Tibial nerve (tissue), 4 donors: Measurements from ENCODE around the gene PLXNB2. TPM values are rescaled to one million over a fixed set of nuclear protein-coding genes. Genes with fewer than 3 reads are reported as not detected.
"Not testable (repeated sequence)": the region's sequence is repeated elsewhere in the genome, so short reads cannot be mapped to it uniquely, and the experiment has no call there.

Experiments
- DNase-seq, 2 donors: peaks; one replicate each; pipeline ENCODE4 v3.0.0-alpha.2; 2019; ENCODE audit warnings: low spot score in 2 of 2
- H3K27ac ChIP-seq, 4 donors: fragments of 200-600 bp; sonication (generic) in 3 of 4; one replicate each; pipeline ENCODE4 v1.5.1; 2017 to 2019; ENCODE audit warnings: mild to moderate bottlenecking in 1 of 4
- H3K27me3 ChIP-seq, 2 donors: fragments of 200-600 bp; sonication (generic) in 1 of 2; one replicate each; pipeline versions ENCODE4 v1.5.1 to v1.6.0; 2017 to 2019
- H3K36me3 ChIP-seq, 3 donors: fragments of 200-600 bp; sonication (generic); one replicate each; pipeline ENCODE4 v1.5.1; 2018 to 2019
- H3K4me1 ChIP-seq, 4 donors: fragments of 200-600 bp; sonication (generic) in 3 of 4; one replicate each; pipeline ENCODE4 v1.5.1; 2017 to 2019
- H3K4me3 ChIP-seq, 4 donors: fragments of 200-600 bp; sonication (generic) in 3 of 4; one replicate each; pipeline ENCODE4 v1.5.1; 2017 to 2019; ENCODE audit warnings: mild to moderate bottlenecking in 1 of 4, moderate library complexity in 1 of 4
- H3K9me3 ChIP-seq, 4 donors: fragments of 200-600 bp; sonication (generic) in 3 of 4; one replicate each; pipeline ENCODE4 v1.5.1; 2017 to 2019
- EP300 ChIP-seq, 2 donors: sonication (generic); formaldehyde crosslinking; IDR thresholded peaks; one replicate each; pipeline ENCODE4 v1.6.1; 2017; ENCODE audit warnings: antibody characterized with exemption in 2 of 2, mild to moderate bottlenecking in 1 of 2
- POLR2A ChIP-seq, 2 donors: fragments of 450-650 bp; IDR thresholded peaks; one replicate each; pipeline ENCODE4 v1.6.1; 2017; ENCODE audit warnings: antibody characterized with exemption in 2 of 2, mild to moderate bottlenecking in 2 of 2, moderate library complexity in 2 of 2
- WGBS, 2 donors: methylation state at CpG; one replicate each; pipeline ENCODE4 v1.1.5; 2018; 5-methylcytosine and 5-hydroxymethylcytosine counted together
- total RNA-seq, 4 donors: library from RNA; depleted of rRNA; stranded (reverse); fragments of >200 nt; gene quantifications; one replicate each; pipeline ENCODE4 v1.1.0, GENCODE V29; 2016
- TF ChIP-seq, protein P1 (sequence below), 5 experiments: fragments of 200-600 bp in 3 of 5; fragments of 450-650 bp in 2 of 5; sonication (generic) in 3 of 5; IDR thresholded peaks; one replicate each; pipeline ENCODE4 v1.5.1; 2016 to 2019; ENCODE audit warnings: antibody characterized with exemption in 5 of 5, mild to moderate bottlenecking in 3 of 5, moderate library complexity in 2 of 5

PLXNB2 gene
- total RNA-seq, 4 donors from 2014 or later, result 135 to 193 (median 165) TPM

GRCh38 chr22:50275181-50276055 is 32.0 kb downstream of the PLXNB2 start:
- DNase-seq, result no peak
- TF ChIP-seq POLR2A (IDR thresholded peaks at IDR 0.05), result no peak
- TF ChIP-seq, protein P1, sequence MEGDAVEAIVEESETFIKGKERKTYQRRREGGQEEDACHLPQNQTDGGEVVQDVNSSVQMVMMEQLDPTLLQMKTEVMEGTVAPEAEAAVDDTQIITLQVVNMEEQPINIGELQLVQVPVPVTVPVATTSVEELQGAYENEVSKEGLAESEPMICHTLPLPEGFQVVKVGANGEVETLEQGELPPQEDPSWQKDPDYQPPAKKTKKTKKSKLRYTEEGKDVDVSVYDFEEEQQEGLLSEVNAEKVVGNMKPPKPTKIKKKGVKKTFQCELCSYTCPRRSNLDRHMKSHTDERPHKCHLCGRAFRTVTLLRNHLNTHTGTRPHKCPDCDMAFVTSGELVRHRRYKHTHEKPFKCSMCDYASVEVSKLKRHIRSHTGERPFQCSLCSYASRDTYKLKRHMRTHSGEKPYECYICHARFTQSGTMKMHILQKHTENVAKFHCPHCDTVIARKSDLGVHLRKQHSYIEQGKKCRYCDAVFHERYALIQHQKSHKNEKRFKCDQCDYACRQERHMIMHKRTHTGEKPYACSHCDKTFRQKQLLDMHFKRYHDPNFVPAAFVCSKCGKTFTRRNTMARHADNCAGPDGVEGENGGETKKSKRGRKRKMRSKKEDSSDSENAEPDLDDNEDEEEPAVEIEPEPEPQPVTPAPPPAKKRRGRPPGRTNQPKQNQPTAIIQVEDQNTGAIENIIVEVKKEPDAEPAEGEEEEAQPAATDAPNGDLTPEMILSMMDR (IDR thresholded peaks at IDR 0.05), result no peak
- no peak for TF ChIP-seq EP300 (IDR thresholded peaks at IDR 0.05)
- WGBS, 2 donors, result 68 to 70% methylated on average over 27 to 37 of the region's 43 CpGs
- Histone ChIP-seq H3K27me3 (peaks cover 0 to 7% of the 10 kb centered on the region in 2 donors), H3K27ac (peak overlapping the region in 3 of 4 donors; percentile 3 to 70 (median 51)), H3K9me3 (no peaks in the 10 kb centered on the region), H3K4me3 (no peak overlapping the region), H3K4me1 (peaks cover 0 to 48% (median 17%) of the 10 kb centered on the region in 4 donors), H3K36me3 (peaks cover 2 to 56% (median 10%) of the 10 kb centered on the region in 3 donors)

DNA sequence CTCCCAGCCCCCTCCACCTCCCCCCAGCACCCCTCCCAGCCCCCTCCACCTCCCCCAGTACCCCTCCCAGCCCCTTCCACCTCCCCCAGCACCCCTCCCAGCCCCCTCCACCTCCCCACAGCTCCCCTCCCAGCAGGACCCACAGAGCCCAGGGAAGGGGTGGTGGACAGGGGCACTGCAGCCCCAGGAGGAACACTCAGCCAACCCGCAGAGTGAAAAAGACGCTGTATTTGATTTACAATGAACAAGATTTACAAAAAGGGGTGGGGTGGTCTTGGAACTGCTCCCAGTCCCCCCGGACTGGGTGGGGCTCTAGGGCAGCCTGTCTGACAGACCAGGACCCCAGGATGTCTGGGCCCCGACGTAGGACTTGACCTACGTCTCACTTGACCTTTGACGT is 32.7 kb downstream of the PLXNB2 start:
- peaks cover 0 to 52% (median 21%) of the 10 kb centered on the region in 4 donors for H3K4me1 ChIP-seq
- peaks cover 0 to 49% (median 4%) of the 10 kb centered on the region in 3 donors for H3K36me3 ChIP-seq
- no peak for DNase-seq
- H3K4me3 ChIP-seq, result no peak overlapping the region
- no peaks in the 10 kb centered on the region for H3K9me3 ChIP-seq
- peaks cover 0 to 8% of the 10 kb centered on the region in 2 donors for H3K27me3 ChIP-seq
- peak overlapping the region in 2 of 4 donors; percentile 51 to 70 for H3K27ac ChIP-seq
- TF ChIP-seq, protein P1 (IDR thresholded peaks at IDR 0.05), result no peak
- no peak for TF ChIP-seq EP300 (IDR thresholded peaks at IDR 0.05)
- no peak for TF ChIP-seq POLR2A (IDR thresholded peaks at IDR 0.05)
- WGBS, 2 donors, result 31 to 55% methylated on average over 4 of the region's 7 CpGs

DNA sequence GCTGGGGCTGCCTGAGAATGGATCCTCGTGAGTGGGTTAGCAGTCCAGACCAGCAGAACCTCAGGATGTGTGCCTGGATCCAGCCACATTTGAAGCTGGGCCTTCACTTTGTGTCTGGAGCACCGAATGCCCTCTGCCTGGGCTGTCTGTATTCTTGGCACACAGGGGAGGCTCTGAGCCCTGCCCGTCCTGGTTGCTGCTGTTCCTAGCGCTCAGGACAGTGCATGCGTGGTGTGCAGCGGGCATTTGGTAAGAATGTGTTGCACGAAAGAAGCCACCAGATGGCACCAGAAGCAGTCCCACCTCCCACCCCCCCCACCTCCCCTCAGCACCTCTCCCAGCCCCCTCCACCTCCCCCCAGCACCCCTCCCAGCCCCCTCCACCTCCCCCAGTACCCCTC is 33.1 kb downstream of the PLXNB2 start:
- TF ChIP-seq, protein P1 (IDR thresholded peaks at IDR 0.05), result peak; percentile 25 to 46 (median 32)
- no peak for TF ChIP-seq EP300 (IDR thresholded peaks at IDR 0.05)
- H3K4me1 ChIP-seq, result peaks cover 0 to 57% (median 26%) of the 10 kb centered on the region in 4 donors
- DNase-seq, result peak in 1 of 2 donors; percentile 44
- H3K9me3 ChIP-seq, result no peaks in the 10 kb centered on the region
- H3K4me3 ChIP-seq, result no peak overlapping the region
- WGBS, 2 donors, result 21 to 28% methylated on average over 6 to 7 of the region's 7 CpGs
- H3K27ac ChIP-seq, result no peak overlapping the region
- H3K36me3 ChIP-seq, result peaks cover 0 to 44% (median 4%) of the 10 kb centered on the region in 3 donors
- peaks cover 0 to 12% of the 10 kb centered on the region in 2 donors for H3K27me3 ChIP-seq

DNA sequence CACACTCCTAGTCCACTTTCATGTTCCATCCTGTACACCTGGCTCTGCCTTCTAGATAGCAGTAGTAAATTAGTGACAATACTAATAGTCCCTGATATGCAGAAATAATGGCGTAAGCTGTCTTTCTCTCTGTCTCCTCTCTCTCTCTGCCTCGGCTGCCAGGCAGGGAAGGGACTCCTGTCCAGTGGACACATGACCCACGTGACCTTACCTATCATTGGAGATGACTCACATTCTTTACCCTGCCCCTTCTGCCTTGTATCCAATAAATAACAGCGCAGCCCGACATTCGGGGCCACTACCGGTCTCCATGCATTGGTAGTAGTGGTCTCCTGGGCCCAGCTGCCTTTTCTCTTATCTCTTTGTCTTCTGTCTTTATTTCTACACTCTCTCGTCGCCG is 33.7 kb downstream of the PLXNB2 start:
- H3K9me3 ChIP-seq, H3K4me3 ChIP-seq, DNase-seq, H3K27ac ChIP-seq: not testable (repeated sequence)
- H3K4me1 ChIP-seq, result peaks cover 0 to 62% (median 31%) of the 10 kb centered on the region in 4 donors
- 84 to 90% methylated on average over 10 of the region's 10 CpGs for WGBS, 2 donors
- peaks cover 0 to 12% of the 10 kb centered on the region in 2 donors for H3K27me3 ChIP-seq
- peaks cover 0 to 39% (median 4%) of the 10 kb centered on the region in 3 donors for H3K36me3 ChIP-seq

DNA sequence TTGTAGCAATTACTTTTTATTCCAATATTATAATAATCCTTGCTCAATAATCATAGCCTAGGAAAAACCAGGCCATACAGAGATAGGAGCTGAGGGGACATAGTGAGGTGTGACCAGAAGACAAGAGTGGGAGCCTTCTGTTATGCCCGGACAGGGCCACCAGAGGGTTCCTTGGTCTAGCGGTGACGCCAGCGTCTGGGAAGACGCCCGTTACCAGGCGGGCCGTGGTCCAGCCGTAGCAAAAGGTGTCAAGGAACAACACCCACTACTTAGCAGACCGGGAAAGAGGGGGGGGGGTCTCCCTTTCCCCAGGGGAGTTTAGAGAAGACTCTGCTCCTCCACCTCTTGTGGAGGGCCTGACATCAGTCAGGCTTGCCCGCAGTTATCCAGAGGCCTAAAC is 34.1 kb downstream of the PLXNB2 start:
- WGBS, 2 donors, result 35 to 100% methylated on average over 1 to 11 of the region's 11 CpGs
- H3K27ac ChIP-seq, H3K9me3 ChIP-seq, DNase-seq, H3K4me3 ChIP-seq: not testable (repeated sequence)
- Histone ChIP-seq H3K27me3 (peaks cover 0 to 12% of the 10 kb centered on the region in 2 donors), H3K36me3 (peaks cover 0 to 35% (median 4%) of the 10 kb centered on the region in 3 donors), H3K4me1 (peaks cover 0 to 67% (median 34%) of the 10 kb centered on the region in 4 donors)
